Measurements from ENCODE around the gene TAP2.
"Not testable (repeated sequence)": the region's sequence is repeated elsewhere in the genome, so short reads cannot be mapped to it uniquely, and the experiment has no call there.

Gene TAP2

GRCh38 chr6:32838114-32838958, at the start of gene TAP2:
Gene TAP2, minus strand, starts transcription at chr6:32838739. Its CDS starts 506 bp downstream, at chr6:32838233.
- peak; percentile 33 to 98 (median 90) for DNase-seq

- no peak for DNase-seq
These were observed 49.1 kb upstream of the TAP2 start for GRCh38 chr6:32887616-32888015.

- peak in 1 of 51 donors; percentile 10 for DNase-seq
These were observed 48.3 kb upstream of the TAP2 start for GRCh38 chr6:32886681-32887383.

GRCh38 chr6:32885698-32886286, 47.3 kb upstream of the TAP2 start:
- peak in 1 of 51 donors; percentile 59 for DNase-seq

GRCh38 chr6:32883789-32884188, 45.2 kb upstream of the TAP2 start:
- DNase-seq, result peak in 8 of 51 donors; percentile 2 to 32 (median 18)

GRCh38 chr6:32882879-32883250, 44.3 kb upstream of the TAP2 start:
- no peak for DNase-seq

- not testable (repeated sequence) for DNase-seq
These were observed 42.4 kb upstream of the TAP2 start for GRCh38 chr6:32880962-32881361.

- DNase-seq, result no peak
These were observed 41.2 kb upstream of the TAP2 start for GRCh38 chr6:32879691-32880090.

- no peak for DNase-seq
These were observed 38.1 kb upstream of the TAP2 start for GRCh38 chr6:32876603-32877002.

- DNase-seq, result not testable (repeated sequence)
These were observed 35.4 kb upstream of the TAP2 start for GRCh38 chr6:32873947-32874346.

- peak in 40 of 51 donors; percentile 6 to 84 (median 50) for DNase-seq
These were observed 29.8 kb upstream of the TAP2 start for GRCh38 chr6:32868257-32868788.

- no peak for DNase-seq
These were observed 29.2 kb upstream of the TAP2 start for GRCh38 chr6:32867554-32868256.

GRCh38 chr6:32867022-32867477, 28.5 kb upstream of the TAP2 start:
- no peak for DNase-seq

- no peak for DNase-seq
These were observed 27.3 kb upstream of the TAP2 start for GRCh38 chr6:32865724-32866443.

GRCh38 chr6:32862725-32863124, 24.2 kb upstream of the TAP2 start:
- no peak for DNase-seq

- no peak for DNase-seq
These were observed 22.1 kb upstream of the TAP2 start for GRCh38 chr6:32860674-32861073.

GRCh38 chr6:32858194-32858593, 19.7 kb upstream of the TAP2 start:
- no peak for DNase-seq

- no peak for DNase-seq
These were observed 18.8 kb upstream of the TAP2 start for GRCh38 chr6:32857156-32857891.

GRCh38 chr6:32855467-32856174, 17.1 kb upstream of the TAP2 start:
- DNase-seq, result no peak

All from hypothalamus (tissue), 51 donors.